Measurements from ENCODE around the gene PPP4R3A. TPM values are rescaled to one million over a fixed set of nuclear protein-coding genes. Genes with fewer than 3 reads are reported as not detected.
"Not testable (repeated sequence)": the region's sequence is repeated elsewhere in the genome, so short reads cannot be mapped to it uniquely, and the experiment has no call there.

The PPP4R3A gene
- total RNA-seq, 1 donor from 2014 or later = 89.7 TPM

DNA sequence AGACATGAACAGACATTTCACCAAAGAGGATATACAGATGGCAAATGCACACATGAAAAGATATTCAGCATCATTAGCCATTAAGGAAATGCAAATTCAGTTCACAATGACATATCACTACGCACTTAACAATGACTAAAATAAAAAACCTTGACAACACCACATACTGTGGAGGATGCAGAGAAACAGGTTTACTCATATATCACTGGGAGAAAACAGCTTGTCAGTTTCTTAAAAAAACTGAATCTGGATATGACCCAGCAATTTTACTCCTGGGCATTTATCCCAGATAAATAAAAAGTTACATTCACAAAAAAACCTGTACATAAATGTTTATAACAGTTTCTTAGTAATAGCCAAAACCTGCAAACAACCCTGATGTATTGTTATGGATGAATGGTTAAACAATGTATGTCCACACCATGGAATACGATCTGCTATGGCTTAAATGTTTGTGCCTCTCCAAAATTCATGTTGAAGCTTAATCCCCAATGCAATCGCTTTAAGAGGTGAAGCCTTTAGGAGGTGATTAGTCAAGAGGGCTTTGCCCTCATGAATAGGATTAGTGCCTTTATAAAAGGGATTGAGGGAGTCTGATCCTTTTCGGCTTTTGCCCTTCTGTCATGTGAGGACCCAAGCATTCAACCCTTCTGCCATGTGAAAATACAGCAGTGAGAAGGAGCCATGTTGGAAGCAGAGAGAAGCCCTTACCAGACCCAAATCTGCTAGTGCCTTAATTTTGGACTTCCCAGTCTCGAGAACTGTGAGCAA lies 36.0 kb upstream of the PPP4R3A start:
- Mint-ChIP-seq H3K4me1 (ENCODE audit: unreplicated experiment) (no peaks in the 10 kb centered on the region), H3K27ac (ENCODE audit: unreplicated experiment) (no peak overlapping the region), H3K36me3 (ENCODE audit: low read depth, unreplicated experiment) (no peaks in the 10 kb centered on the region), H3K27me3 (ENCODE audit: unreplicated experiment) (no peaks in the 10 kb centered on the region), H3K4me3 (ENCODE audit: unreplicated experiment) (no peak overlapping the region), H3K9me3 (ENCODE audit: unreplicated experiment) (no peaks in the 10 kb centered on the region)
- TF ChIP-seq, protein P1, sequence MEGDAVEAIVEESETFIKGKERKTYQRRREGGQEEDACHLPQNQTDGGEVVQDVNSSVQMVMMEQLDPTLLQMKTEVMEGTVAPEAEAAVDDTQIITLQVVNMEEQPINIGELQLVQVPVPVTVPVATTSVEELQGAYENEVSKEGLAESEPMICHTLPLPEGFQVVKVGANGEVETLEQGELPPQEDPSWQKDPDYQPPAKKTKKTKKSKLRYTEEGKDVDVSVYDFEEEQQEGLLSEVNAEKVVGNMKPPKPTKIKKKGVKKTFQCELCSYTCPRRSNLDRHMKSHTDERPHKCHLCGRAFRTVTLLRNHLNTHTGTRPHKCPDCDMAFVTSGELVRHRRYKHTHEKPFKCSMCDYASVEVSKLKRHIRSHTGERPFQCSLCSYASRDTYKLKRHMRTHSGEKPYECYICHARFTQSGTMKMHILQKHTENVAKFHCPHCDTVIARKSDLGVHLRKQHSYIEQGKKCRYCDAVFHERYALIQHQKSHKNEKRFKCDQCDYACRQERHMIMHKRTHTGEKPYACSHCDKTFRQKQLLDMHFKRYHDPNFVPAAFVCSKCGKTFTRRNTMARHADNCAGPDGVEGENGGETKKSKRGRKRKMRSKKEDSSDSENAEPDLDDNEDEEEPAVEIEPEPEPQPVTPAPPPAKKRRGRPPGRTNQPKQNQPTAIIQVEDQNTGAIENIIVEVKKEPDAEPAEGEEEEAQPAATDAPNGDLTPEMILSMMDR (IDR thresholded peaks at IDR 0.05; ENCODE audit: unreplicated experiment) = no peak
- DNase-seq (ENCODE audit: low spot score) = no peak

DNA sequence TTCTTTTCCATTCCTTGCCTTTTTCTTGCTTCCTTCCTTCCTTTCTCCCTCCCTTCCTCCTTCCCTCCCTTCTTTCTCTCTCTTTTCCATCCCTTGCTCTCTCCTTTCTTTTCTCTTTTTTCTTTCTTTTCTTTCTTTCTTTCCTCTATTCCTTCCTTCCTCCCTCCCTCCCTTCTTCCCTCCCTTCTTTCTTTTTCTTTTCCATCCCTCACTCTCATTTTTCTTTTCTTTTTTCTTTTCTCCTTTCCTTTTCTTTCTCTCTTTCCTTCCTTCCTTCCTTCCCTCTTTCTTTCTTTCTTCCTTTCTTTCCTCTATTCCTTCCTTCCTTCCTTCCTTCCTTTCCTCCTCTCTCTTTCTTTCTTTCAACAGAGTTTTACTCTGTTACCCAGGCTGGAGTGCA lies 35.1 kb upstream of the PPP4R3A start:
- no peaks in the 10 kb centered on the region for H3K9me3 Mint-ChIP-seq (ENCODE audit: unreplicated experiment)
- H3K27me3 Mint-ChIP-seq (ENCODE audit: unreplicated experiment) = no peaks in the 10 kb centered on the region
- DNase-seq (ENCODE audit: low spot score) = no peak
- no peaks in the 10 kb centered on the region for H3K36me3 Mint-ChIP-seq (ENCODE audit: low read depth, unreplicated experiment)
- TF ChIP-seq, protein P1 (IDR thresholded peaks at IDR 0.05; ENCODE audit: unreplicated experiment) = no peak
- no peak overlapping the region for H3K4me3 Mint-ChIP-seq (ENCODE audit: unreplicated experiment)
- H3K4me1 Mint-ChIP-seq (ENCODE audit: unreplicated experiment) = no peaks in the 10 kb centered on the region
- H3K27ac Mint-ChIP-seq (ENCODE audit: unreplicated experiment) = no peak overlapping the region

DNA sequence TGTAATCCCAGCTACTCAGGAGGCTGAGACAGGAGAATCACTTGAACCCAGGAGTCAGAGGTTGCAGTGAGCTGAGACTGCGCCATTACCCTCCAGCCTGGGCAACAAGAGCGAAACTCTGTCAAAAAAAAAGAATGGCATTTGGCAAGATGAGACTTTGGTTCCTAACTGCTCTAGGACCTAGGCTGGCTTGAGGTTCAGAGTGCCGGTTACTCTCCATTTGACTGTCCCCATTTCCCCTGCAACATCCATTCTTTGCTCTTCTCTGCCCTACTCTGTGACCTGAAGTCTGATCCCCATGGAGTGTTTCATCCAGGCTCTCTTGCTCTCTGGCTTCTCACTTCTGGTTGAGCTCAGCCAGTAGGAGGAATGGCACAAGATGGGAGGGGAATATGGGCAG lies 26.2 kb upstream of the PPP4R3A start:
- Mint-ChIP-seq H3K27ac (ENCODE audit: unreplicated experiment) (no peak overlapping the region), H3K4me3 (ENCODE audit: unreplicated experiment) (no peak overlapping the region), H3K9me3 (ENCODE audit: unreplicated experiment) (peaks cover 4% of the 10 kb centered on the region), H3K27me3 (ENCODE audit: unreplicated experiment) (peaks cover 5% of the 10 kb centered on the region), H3K4me1 (ENCODE audit: unreplicated experiment) (no peaks in the 10 kb centered on the region), H3K36me3 (ENCODE audit: low read depth, unreplicated experiment) (no peaks in the 10 kb centered on the region)
- DNase-seq (ENCODE audit: low spot score) = no peak
- TF ChIP-seq, protein P1 (IDR thresholded peaks at IDR 0.05; ENCODE audit: unreplicated experiment) = no peak

DNA sequence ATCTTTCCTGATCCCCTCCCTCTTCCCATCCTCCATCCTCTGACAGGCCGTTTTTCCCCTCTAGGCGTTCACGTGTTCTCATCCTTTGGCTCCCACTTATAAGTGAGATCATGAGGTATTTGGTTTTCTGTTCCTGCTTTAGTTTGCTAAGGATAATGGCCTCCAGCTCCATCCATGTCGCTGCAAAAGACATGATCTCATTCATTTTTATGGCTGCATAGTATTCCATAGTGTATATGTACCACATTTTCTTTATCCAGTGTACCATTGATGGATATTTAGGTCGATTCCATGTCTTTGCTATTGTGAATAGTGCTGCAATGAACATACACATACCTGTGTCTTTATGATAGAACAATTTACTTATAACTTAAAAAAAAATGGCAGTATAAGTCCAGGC lies 23.9 kb upstream of the PPP4R3A start:
- DNase-seq (ENCODE audit: low spot score); H3K4me3 Mint-ChIP-seq (ENCODE audit: unreplicated experiment); H3K27ac Mint-ChIP-seq (ENCODE audit: unreplicated experiment); H3K36me3 Mint-ChIP-seq (ENCODE audit: low read depth, unreplicated experiment); H3K9me3 Mint-ChIP-seq (ENCODE audit: unreplicated experiment); H3K27me3 Mint-ChIP-seq (ENCODE audit: unreplicated experiment); H3K4me1 Mint-ChIP-seq (ENCODE audit: unreplicated experiment): not testable (repeated sequence)

DNA sequence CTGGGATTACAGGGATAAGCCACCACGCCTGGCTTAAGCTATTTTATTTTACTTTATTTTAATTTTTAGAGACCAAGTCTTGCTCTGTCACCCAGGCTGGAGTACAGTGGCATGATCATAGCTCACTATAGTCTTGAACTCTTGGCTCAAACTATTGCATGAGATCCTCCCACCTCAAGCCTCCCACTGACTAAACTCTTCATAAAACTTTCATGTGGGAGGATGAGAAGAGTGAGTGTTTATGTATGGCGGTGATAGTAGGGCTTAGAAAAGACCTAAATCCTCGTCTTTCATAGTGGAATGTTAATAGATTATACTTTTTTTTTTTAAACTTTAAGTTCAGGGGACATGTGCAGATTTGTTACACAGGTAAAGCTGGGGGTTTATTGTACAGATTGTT lies 23.5 kb upstream of the PPP4R3A start:
- Mint-ChIP-seq H3K36me3 (ENCODE audit: low read depth, unreplicated experiment) (no peaks in the 10 kb centered on the region), H3K9me3 (ENCODE audit: unreplicated experiment) (no peaks in the 10 kb centered on the region), H3K4me1 (ENCODE audit: unreplicated experiment) (no peaks in the 10 kb centered on the region), H3K27ac (ENCODE audit: unreplicated experiment) (no peak overlapping the region), H3K4me3 (ENCODE audit: unreplicated experiment) (no peak overlapping the region), H3K27me3 (ENCODE audit: unreplicated experiment) (no peaks in the 10 kb centered on the region)
- TF ChIP-seq, protein P1 (IDR thresholded peaks at IDR 0.05; ENCODE audit: unreplicated experiment) = no peak
- no peak for DNase-seq (ENCODE audit: low spot score)
